ENCODE data around the gene PIGC.

The PIGC gene

DNA sequence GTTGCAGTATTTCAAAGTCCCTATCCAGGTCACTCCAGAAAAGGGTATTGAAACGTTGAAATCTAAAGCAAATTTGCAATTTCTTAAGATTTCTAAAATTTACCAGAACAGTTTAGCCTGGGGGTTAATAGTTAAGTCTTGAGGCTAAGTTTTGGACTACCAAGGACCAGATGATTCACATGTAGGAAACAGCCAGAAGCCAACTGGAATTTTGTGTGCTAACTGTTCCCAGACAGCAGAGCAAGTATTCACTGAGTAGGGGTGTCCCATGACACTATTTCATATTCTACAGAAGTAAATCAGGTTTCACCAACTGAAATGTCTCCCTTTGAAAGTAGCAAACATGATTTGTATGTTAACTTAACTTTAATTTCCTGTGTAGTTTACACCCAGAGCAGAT, 34.9 kb downstream of the PIGC start:
- TF ChIP-seq, protein P1, sequence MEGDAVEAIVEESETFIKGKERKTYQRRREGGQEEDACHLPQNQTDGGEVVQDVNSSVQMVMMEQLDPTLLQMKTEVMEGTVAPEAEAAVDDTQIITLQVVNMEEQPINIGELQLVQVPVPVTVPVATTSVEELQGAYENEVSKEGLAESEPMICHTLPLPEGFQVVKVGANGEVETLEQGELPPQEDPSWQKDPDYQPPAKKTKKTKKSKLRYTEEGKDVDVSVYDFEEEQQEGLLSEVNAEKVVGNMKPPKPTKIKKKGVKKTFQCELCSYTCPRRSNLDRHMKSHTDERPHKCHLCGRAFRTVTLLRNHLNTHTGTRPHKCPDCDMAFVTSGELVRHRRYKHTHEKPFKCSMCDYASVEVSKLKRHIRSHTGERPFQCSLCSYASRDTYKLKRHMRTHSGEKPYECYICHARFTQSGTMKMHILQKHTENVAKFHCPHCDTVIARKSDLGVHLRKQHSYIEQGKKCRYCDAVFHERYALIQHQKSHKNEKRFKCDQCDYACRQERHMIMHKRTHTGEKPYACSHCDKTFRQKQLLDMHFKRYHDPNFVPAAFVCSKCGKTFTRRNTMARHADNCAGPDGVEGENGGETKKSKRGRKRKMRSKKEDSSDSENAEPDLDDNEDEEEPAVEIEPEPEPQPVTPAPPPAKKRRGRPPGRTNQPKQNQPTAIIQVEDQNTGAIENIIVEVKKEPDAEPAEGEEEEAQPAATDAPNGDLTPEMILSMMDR (IDR thresholded peaks at IDR 0.05; ENCODE audit: low read depth, low read length): no peak
- no peak for DNase-seq (ENCODE audit: extremely low read depth, low read depth)

DNA sequence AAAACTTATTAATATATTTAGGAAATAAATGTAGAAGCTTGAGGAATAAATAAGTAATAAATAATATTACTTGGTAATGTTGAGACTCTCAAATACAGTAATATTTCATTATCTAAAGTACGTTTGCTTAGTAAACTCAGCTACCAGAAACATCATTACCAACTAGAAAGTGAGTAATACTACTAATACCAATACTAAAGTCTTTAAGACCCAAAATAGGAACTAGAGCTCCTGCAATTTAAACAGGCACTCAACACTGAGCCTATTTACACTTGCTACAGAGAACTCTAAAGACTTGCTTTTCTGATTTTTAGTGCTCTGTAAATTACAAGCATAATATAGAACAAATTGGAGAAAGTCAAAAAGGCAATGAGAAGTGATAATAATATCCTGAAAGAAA, 36.9 kb downstream of the PIGC start:
- DNase-seq (ENCODE audit: extremely low read depth, low read depth): no peak
- TF ChIP-seq, protein P1 (IDR thresholded peaks at IDR 0.05; ENCODE audit: low read depth, low read length): no peak

DNA sequence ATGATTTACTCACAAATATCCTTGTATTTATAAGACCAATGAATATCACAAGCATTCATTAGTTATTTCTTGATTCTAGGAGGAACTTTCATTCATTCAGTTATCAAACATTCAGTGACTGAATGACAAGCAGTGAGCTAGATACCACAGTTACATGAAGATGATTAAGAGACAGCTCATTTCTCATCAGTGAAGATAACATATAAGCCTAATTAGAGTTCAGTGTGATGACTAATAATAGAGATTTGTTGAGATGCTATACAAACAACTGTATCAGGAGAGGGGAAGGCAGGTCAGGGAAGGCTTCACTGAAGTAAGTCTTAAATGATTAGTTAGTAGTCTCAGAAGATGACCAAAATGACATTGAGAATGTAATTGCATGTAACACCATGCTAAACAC, 38.0 kb downstream of the PIGC start:
- DNase-seq (ENCODE audit: extremely low read depth, low read depth): no peak
- TF ChIP-seq, protein P1 (IDR thresholded peaks at IDR 0.05; ENCODE audit: low read depth, low read length): no peak

DNA sequence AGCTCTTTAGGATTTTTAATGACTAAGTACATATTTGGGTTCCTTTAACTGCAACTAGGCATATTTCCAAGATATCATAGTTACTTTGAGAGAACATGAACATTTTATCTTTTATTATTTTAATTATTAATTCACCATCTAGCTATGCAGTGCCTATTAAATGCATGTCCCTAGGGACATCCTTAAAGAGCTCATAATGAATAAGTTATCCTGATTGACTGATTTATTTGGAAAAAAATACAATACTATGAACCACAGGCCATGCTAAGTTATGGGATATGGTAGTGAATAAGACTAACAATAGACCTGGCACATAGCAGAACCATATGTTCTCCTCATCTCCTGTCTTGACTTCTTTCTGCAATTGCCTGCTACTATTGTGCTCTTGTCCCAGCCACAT, 39.7 kb downstream of the PIGC start:
- DNase-seq (ENCODE audit: extremely low read depth, low read depth): no peak
- TF ChIP-seq, protein P1 (IDR thresholded peaks at IDR 0.05; ENCODE audit: low read depth, low read length): no peak

DNA sequence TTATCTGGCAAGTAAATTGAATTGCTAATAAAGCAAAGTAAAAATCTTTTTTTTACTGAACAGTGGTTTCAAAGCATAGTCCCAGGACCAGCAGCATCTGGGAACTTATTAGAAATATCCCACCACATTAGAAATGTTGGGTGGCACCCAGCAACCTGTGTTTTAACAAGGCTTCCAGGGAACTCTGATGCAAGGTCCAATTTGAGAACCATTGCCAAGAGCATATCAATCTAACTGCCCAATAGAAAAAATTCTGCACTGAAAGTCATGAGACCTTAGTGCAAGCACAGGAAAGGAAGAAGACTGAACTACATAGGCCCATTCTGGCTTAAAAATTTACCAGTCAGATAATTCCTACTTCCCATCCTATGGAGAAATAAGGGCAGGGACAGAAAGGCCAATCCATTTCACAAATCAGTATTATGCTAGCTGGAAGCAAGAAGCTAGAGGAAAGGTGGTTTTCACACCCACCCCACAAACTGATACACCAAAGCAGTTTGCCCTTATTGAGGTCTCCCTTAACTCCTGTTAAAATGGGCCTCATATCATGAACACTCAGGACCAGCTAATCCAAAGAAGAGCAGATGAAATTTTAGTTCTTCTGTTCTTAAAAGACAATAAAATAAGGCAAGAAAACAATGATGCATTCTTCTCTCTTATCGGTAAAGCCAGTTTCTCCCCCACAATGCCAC, 40.8 kb downstream of the PIGC start:
- TF ChIP-seq, protein P1 (IDR thresholded peaks at IDR 0.05; ENCODE audit: low read depth, low read length): no peak
- DNase-seq (ENCODE audit: extremely low read depth, low read depth): no peak

DNA sequence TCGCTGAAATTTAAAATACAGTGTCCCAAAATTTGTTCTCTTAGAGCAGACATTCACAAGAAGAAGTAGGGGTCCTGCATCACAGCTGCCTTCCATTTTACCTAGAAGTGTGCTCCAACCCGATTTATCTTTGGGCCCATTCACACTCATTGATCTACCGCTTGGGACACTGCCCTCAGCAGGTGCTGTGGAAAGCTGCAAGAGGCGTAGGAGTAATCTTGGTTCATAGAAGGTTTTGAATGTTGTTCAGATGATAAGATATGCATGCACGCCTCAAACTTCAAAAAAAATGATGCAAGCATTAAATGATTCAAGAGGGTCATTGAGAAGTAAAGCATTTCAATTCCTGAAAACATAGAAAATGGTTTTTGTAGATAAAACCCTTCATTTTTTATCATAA, 42.0 kb downstream of the PIGC start:
- TF ChIP-seq, protein P1 (IDR thresholded peaks at IDR 0.05; ENCODE audit: low read depth, low read length): no peak; the same call in 1 of the 2 replicates
- no peak for DNase-seq (ENCODE audit: extremely low read depth, low read depth)

DNA sequence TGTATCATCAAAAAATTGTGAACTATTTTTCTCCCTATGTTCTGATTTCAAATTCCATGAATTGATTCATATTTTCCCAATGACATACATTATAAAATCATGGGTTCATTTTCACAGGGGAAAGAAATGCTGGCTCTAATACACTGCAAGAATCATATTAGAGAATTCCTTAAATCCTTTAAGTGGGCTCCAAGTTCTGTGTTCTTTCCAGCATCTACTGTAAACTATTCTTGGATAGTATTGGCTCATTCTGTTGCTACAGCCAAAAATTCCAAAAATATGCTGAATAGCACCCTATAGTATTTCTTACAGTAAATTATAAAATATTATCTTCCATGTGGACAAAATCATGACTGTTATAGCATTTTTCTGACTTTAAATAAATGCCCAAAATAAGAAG, 42.4 kb downstream of the PIGC start:
- TF ChIP-seq, protein P1 (IDR thresholded peaks at IDR 0.05; ENCODE audit: low read depth, low read length): no peak
- no peak for DNase-seq (ENCODE audit: extremely low read depth, low read depth)
